Mesodermal cell (in vitro differentiated cells): ENCODE data around the gene TXNDC16.

Experiments used
- H3K27ac ChIP-seq: 2 replicates; pipeline ENCODE4 v1.7.0; 2013; ENCODE audit warnings: mild to moderate bottlenecking, low read depth, low read length, moderate library complexity; ENCODE audit not compliant: severe bottlenecking
- H3K36me3 ChIP-seq: 2 replicates; pipeline ENCODE4 v1.7.1; 2013; ENCODE audit warnings: mild to moderate bottlenecking, low read length, moderate library complexity; ENCODE audit not compliant: control insufficient read depth, insufficient read depth
- H3K4me1 ChIP-seq: one replicate; pipeline ENCODE4 v1.7.1; 2013; ENCODE audit warnings: mild to moderate bottlenecking, low read length; ENCODE audit not compliant: insufficient read depth, control insufficient read depth, poor library complexity, severe bottlenecking
- H3K4me3 ChIP-seq: 2 replicates; pipeline ENCODE4 v1.7.0; 2013; ENCODE audit warnings: low read length, control low read depth, mild to moderate bottlenecking; ENCODE audit not compliant: insufficient read depth, poor library complexity, severe bottlenecking; ENCODE audit errors: extremely low read depth
- H3K9me3 ChIP-seq: 2 replicates; pipeline ENCODE4 v1.7.1; 2013; ENCODE audit warnings: mild to moderate bottlenecking, low read length, moderate library complexity; ENCODE audit not compliant: control insufficient read depth
- WGBS, 2 experiments: methylation state at CpG; one replicate each; pipeline ENCODE4 v1.1.5; 2013; ENCODE audit warnings: missing lambda C conversion rate in 2 of 2; ENCODE audit not compliant: insufficient coverage in 2 of 2; 5-methylcytosine and 5-hydroxymethylcytosine counted together

TXNDC16 gene

DNA sequence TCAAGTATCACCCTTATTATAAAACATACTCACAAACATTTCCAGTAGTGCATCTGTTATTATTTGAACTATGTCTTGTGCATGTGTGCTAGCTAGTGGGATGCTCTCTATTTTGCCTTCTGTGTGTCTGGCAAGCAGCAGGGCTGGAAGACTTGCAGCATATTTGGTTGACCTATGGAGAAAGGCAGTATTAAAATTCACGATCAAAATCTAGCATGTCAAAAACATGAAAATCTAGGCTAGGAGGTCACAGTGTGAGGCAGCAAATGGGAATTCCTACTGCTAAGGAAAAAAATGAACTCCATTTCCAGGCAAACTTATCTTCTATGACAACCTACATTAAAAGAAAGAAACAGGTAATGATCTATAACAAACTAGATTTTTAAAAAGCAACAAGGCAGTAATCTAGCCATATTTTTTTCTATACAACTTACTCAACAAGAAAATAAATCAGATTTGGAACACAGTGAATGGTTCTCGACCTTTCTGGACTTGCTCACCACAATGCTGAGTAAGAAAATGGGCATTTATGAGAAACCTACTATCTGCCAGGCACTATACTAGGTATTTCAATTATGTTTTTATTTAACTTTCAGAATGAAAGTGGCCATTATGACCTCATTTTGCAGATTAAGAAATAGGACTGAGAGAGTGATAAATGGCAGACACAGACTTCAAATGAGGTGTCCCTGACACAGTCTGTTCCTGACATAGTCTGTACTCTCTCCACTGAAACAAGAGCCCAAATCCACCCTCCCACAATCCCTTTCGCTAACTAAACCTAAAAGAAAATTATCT is 96.8 kb downstream of the TXNDC16 start:
- Histone ChIP-seq H3K4me3 (no peak overlapping the region), H3K27ac (no peak overlapping the region), H3K36me3 (no peaks in the 10 kb centered on the region), H3K4me1 (no peaks in the 10 kb centered on the region), H3K9me3 (no peaks in the 10 kb centered on the region)
- WGBS, 2 experiments: 100% methylated on average over 1 of the region's 3 CpGs

DNA sequence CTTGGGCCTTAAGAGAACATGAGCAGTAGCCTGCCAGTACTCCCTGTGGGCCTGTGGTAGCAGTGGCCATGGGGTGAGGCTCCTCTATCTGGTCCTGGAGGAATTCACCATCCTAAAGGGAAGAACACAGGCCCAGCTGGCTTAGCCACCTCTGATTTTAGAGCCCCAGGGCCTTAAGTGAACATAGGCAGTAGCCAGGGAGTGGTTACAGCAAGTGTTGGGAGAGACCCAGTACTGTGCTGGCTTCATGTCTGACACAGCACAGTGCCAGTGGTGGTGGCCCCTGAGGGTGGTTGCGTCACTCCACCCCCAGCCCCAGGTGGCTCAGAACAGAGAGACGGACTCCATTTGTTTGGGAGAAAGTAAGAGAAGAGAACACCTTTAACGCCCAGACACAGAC is 105.1 kb downstream of the TXNDC16 start:
- H3K36me3 ChIP-seq: no peaks in the 10 kb centered on the region
- no peaks in the 10 kb centered on the region for H3K9me3 ChIP-seq
- H3K4me1 ChIP-seq: no peaks in the 10 kb centered on the region
- WGBS, 2 experiments: no CpG with 5 or more reads among the region's 3 CpGs
- no peak overlapping the region for H3K4me3 ChIP-seq
- H3K27ac ChIP-seq: no peak overlapping the region

DNA sequence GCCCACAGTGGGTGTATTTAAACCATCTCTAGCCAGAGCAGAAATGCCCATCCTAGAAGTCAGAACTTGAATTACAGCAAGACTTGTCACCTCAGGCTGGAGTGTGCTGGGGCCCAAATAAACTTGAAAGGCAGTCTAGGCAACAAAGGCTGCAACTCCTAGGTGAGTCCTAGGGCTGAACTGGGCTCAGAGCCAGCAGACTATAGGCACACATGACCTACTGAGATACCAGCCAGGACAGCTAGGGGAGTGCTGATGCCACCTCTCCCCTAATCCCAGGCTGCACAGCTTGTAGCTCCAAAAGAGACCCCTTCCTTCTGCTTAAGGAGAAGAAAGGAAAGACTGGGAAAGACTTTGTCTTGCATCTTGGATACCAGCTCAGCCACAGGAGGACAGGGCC is 106.0 kb downstream of the TXNDC16 start:
- Histone ChIP-seq H3K4me3 (no peak overlapping the region), H3K27ac (no peak overlapping the region), H3K4me1 (no peaks in the 10 kb centered on the region), H3K9me3 (no peaks in the 10 kb centered on the region), H3K36me3 (no peaks in the 10 kb centered on the region)

DNA sequence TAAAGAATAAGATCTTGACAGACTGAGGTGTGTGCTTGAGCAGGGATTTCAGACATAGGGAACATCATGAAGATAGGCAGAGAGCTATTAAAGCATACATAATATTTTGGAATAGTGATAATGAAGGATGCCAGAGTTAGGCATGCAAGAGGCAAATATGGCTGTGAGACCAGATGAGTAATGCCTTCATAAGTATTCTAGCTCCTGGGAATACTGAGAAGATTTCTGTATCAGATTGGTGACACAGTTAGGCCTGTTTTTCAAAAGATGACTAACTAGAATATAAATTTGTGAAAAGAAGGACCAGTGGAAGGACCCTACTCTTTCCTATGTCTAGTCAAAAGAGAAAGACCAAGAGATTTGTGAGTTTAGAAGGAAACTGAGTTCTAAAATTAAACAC is 108.8 kb downstream of the TXNDC16 start:
- no peaks in the 10 kb centered on the region for H3K9me3 ChIP-seq
- H3K4me3 ChIP-seq: no peak overlapping the region
- no peaks in the 10 kb centered on the region for H3K36me3 ChIP-seq
- no peak overlapping the region for H3K27ac ChIP-seq
- H3K4me1 ChIP-seq: no peaks in the 10 kb centered on the region

DNA sequence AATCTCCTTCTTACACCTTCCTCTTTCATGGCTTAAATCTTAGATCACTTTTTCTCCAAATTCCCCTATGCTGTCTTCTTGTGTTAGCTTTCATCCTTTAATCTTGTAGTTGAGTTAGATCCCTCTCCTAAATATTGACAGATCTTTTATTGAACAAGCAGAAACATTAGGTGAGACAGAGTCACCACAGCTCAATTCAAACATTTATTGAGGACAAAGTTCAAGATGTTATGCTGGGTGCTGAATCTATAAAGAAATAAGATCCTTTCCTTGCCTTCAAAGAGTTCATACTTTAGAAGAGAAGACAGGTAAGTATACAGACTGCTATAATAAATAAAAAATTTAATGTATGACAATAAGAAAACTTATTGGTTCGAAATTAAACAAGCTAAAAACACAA is 109.7 kb downstream of the TXNDC16 start:
- no peak overlapping the region for H3K4me3 ChIP-seq
- no peaks in the 10 kb centered on the region for H3K9me3 ChIP-seq
- 73% methylated on average over 1 of the region's 1 CpG; no CpG with 5 or more reads in 1 of the 2 experiments for whole genome bisulfite sequencing, 2 experiments
- H3K27ac ChIP-seq: no peak overlapping the region
- H3K4me1 ChIP-seq: no peaks in the 10 kb centered on the region
- H3K36me3 ChIP-seq: no peaks in the 10 kb centered on the region

DNA sequence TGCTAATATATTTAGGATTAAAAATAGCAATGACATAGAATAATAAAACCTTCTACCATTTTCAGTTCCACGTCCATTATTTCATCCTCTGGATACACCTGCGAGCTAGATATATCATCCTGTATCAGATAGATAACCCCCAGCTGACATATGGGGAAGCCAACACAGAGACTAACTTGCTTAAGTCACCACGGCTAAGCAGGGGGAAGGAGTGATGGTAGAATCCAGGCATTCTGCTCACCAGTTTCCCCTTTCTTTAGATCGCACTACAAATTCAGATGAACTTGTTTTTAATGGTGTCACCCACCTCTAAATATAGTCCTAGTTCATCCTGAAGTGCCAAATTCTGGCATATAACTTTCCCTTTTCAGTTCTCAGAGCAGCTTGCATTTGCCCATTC is 110.1 kb downstream of the TXNDC16 start:
- Histone ChIP-seq H3K27ac (no peak overlapping the region), H3K36me3 (no peaks in the 10 kb centered on the region), H3K4me1 (no peaks in the 10 kb centered on the region), H3K4me3 (no peak overlapping the region), H3K9me3 (no peaks in the 10 kb centered on the region)
- 89 to 100% methylated on average over 2 to 3 of the region's 4 CpGs for WGBS, 2 experiments

DNA sequence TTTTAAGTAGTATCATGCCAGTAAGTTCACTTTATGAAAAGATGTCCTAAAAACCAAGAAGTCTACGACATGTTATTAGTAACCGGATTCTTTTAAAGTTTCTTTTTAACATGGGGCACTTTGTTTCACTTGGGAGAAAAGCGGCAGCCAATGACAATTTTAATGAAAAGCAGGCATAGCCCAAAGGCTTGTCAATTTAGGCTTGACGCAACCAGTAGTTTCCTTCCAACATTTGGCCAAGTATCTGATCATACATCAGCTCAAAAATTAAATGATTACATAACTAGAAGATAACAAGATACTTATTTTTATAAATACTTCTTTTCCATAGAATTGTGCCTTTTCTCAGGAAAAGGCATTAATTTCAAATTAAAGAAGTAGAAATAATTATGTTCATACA is 112.8 kb downstream of the TXNDC16 start:
- Histone ChIP-seq H3K27ac (no peak overlapping the region), H3K4me3 (no peak overlapping the region), H3K9me3 (no peaks in the 10 kb centered on the region), H3K36me3 (no peaks in the 10 kb centered on the region), H3K4me1 (no peaks in the 10 kb centered on the region)
- 93 to 100% methylated on average over 2 to 3 of the region's 4 CpGs for WGBS, 2 experiments

DNA sequence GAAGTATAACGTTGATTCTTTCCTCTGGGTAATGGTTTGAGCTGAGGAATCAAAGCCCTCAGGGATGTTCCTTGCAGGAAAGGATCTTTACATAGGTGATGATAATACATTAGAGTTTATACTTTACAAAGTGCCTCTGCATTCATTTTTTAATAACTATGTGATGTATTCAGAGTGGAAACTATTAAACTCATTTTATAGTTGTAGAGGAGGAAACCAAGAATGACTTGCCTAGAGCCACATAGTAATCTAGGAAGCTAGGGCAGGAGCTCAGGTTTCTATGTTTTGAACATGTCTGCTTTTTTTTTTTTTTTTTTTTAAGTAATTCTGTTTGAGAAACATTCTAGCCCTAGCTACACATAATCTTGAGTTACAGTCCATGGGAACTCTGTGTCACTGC is 117.3 kb downstream of the TXNDC16 start:
- no peaks in the 10 kb centered on the region for H3K9me3 ChIP-seq
- H3K4me3 ChIP-seq: no peak overlapping the region
- no peaks in the 10 kb centered on the region for H3K4me1 ChIP-seq
- H3K27ac ChIP-seq: no peak overlapping the region
- H3K36me3 ChIP-seq: no peaks in the 10 kb centered on the region
- WGBS, 2 experiments: 80 to 83% methylated on average over 1 of the region's 1 CpG

DNA sequence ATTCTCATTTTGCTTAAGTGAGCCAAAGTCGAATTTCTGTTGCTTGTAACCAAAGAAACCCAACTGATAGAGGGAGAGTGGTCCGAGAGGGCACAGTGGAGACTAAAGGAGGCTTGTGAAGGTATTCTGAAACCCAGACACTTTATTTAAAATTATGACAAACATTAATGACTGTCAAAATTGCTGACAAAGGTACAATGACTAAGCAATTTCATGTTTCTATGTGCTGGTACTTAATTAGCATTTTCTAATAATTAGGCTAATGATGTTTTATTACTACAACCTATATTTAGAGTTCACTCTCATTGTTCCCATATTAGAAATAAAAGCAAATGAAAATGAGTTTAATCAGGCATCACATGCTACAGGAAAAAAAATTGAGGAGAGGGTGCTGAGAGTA is 121.8 kb downstream of the TXNDC16 start:
- H3K4me3 ChIP-seq: no peak overlapping the region
- H3K4me1 ChIP-seq: no peaks in the 10 kb centered on the region
- no peak overlapping the region for H3K27ac ChIP-seq
- H3K36me3 ChIP-seq: no peaks in the 10 kb centered on the region
- H3K9me3 ChIP-seq: no peaks in the 10 kb centered on the region
- no CpG with 5 or more reads among the region's 2 CpGs for WGBS, 2 experiments

DNA sequence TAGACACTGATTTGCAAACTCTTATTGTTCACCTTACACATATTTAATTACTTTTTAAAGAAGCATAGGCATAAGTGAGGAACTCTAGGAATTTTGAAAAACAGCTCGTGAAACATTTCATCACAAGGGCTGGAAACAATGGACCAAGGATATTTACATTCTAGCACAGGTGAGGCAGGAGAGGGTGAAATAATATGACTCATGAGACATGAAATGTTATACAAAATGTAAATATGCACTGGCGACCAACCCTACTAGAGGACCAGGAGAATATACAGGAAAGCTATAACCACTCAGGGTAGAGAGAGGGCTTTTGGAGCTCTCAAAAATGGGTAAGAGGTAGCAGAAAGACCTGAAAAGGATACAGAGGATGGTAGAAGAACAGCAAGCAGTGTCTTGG is 122.9 kb downstream of the TXNDC16 start:
- no peaks in the 10 kb centered on the region for H3K4me1 ChIP-seq
- no peaks in the 10 kb centered on the region for H3K36me3 ChIP-seq
- WGBS, 2 experiments: 90 to 92% methylated on average over 2 of the region's 2 CpGs
- no peak overlapping the region for H3K27ac ChIP-seq
- no peaks in the 10 kb centered on the region for H3K9me3 ChIP-seq
- H3K4me3 ChIP-seq: no peak overlapping the region

DNA sequence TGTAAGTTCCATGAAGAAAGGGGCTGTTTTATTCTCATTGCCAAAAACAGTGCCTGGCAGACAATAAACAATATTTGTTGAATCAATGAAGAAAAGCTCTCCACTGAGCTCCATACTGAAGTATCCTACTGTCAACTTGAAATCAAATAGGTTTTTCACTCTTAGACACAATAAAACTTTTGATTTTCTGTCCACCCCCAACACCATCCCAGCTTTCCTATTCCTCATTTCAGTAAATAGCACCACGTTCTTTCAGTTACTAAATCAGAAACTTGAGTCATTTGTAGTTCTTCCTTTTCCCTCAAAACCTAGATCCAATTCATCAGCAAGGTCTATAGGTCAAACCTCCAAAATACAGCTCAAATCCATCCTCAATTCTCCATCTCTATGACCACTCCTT is 124.8 kb downstream of the TXNDC16 start:
- Histone ChIP-seq H3K4me1 (no peaks in the 10 kb centered on the region), H3K36me3 (no peaks in the 10 kb centered on the region), H3K9me3 (no peaks in the 10 kb centered on the region), H3K4me3 (no peak overlapping the region), H3K27ac (no peak overlapping the region)
- 80 to 81% methylated on average over 1 of the region's 1 CpG for WGBS, 2 experiments
